DMS53 treated with DMSO at 0.1 percent for 48 hours (cell line): Measurements from ENCODE around the gene SS18L1.

Experiments
- DNase-seq: peaks from one replicate; lab custom pipeline; 2025; ENCODE audit not compliant: unreplicated experiment; lab: John Stamatoyannopoulos, UW

The SS18L1 gene

DNA sequence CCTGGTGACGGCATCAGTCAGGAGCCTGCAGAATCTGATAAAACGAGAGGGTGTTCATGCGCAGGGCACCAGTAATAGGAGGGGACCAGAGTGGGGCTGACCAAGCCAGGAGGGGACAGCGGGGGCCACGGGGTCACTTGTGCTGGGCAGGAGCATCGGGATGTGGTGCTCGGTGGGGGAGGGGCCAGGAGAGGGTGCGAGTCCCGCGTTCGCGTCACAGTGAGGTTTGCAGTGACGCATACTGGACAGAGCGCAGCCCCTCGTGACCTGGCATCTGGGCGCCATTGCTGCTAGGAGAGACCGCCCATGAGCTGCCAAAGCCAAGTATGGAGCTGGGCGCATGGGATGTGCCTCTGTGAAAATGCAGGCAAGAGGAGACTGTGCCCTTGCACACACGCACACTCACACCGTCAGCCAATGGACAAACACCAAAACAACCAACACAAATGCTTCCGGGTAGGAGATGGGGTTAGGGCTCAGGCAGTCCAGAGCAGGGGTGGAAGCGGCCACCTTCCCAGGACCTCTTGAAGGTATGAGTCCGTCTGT lies 25.4 kb downstream of the SS18L1 start:
- DNase-seq: no peak

DNA sequence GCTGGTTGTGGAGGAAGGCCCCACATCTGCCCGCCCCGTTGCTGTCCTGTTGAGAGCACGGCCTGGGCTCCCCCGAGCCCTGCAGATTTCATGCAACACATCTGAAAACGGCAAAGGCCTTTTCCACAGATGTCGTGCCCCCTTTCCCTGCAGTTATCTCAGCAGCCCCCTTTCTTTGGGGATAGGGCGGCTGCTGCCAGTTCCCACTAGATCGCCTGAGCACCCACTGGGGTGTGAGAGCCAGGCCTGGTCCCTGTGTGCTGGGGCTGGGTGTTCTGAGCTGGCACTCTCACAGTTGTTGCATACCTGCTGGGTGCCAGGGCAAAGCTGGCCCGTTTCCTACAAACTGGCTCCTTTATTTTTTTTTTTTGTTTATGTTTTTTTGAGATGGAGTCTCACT lies 27.0 kb downstream of the SS18L1 start:
- DNase-seq: no peak

DNA sequence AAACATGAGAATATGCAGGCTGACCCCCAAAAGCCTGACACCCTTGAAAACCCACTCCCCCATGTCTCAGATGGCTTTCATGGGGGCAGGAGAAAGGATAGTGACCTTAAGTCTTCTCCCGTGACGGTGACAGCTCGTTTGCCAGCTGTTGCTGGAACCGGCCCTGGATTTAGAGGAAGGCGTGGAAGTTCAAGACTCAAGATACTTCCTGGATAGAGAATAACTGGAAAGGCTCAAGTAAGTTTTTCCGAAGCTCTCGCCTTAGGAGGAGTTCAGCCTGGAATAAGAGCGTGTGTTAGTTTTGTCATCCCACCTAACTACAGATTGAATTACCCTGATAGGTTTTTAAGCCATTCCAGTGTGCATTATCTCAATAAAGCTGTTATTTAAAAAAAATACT lies 27.7 kb downstream of the SS18L1 start:
- no peak for DNase-seq

DNA sequence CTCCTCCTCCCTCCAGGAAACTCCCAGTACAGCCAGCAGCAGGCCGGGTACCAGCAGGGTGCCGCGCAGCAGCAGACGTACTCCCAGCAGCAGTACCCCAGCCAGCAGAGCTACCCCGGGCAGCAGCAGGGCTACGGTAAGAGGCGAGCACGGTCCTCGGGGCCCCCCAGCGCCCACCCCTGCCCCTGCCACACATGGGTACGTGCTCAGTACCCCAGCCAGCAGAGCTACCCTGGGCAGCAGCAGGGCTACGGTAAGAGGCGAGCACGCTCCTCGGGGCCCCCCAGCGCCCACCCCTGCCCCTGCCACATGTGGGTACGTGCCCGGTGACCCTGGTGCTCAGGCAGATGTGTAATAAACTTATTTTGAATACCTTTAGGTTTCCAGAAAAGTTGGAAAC lies 29.1 kb downstream of the SS18L1 start:
- no peak for DNase-seq

DNA sequence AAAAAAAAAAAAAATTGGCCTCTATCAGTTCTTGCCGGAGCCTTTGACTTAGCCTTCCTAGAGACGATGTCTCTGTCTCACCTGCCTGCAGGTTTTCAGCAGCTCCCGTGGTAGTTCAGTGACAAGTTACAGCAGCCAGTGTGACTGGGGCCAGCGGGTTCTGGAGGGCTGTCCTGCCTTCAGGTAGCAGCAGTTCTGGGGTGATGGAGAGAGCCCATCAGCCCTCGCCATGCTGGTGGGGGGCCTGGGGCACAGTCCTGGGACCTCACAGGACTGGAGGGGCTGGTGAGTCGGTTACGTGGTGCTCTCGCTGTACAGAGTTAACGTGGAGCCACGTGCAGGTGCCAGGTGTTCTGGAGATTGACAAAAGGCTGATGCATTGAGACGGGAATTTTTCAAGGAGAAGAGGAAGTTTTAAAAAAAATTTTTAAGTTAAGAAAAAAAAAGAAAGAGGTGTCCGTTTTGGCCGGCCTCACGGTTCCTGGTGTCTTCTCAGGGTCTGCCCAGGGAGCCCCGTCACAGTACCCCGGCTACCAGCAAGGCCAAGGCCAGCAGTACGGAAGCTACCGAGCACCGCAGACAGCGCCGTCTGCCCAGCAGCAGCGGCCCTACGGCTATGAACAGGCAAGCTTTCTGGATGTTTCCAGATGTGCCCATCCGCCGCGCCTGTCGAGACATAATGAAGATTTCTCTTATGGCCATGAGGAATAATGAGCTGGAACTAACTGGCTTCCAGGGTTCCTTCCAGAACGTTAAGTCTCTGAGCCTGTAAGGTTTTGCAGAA lies 30.6 kb downstream of the SS18L1 start:
- DNase-seq: no peak

DNA sequence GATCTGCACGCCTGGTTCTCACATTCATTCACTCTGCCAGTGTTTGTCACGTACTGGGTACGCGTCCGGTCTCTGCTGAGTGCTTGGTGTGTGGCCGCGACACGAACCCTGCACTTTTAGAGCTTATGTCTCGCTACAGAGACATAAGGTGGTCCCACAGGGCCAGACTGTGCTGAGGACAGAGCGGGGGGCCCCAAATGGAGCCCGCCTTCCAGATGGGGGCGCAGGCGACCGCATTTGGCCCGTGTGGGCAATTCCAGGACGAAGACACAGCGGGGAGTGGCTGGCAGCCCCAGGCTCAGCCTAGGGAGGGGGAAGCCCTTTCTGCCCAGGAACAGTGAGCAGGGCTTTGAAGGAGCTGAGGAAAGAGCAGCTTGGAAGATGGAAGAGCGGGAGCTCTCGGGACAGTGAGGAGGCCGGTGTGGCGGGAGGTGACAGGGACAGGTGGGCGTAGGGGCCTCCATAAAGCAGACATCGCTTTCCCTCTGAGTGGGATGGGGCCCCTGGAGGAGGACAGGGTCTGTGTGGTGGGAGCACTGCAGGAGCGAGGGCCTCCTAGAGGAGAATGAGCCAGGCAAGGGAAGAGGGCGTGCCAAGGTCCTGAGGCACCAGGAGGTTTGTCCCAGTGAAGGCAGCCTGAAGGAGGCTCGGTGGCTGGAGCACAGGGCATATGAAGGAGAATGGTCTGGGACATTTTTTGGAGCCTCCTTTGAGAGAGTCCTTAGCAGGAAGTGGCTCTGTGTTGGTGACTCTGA lies 31.5 kb downstream of the SS18L1 start:
- no peak for DNase-seq

DNA sequence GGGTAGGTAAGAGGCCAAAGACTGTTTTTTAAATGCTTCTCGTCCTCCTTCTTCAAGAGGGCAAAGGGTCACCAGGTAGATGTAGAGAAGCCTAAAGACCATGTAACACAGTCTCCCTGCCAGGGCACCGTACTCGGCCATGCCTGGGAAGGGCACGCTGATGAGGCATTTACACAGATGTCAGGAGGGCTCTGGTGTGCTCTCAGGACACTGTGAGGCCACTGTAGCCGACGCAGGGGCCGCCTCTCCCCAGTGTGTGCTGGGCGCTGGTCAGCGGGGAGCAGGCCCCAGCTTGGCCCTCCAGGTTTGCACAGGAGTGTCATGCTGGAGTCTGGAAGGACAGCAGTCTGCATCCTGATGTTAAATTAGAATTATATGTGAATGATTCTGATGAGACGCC lies 32.1 kb downstream of the SS18L1 start:
- DNase-seq: no peak

DNA sequence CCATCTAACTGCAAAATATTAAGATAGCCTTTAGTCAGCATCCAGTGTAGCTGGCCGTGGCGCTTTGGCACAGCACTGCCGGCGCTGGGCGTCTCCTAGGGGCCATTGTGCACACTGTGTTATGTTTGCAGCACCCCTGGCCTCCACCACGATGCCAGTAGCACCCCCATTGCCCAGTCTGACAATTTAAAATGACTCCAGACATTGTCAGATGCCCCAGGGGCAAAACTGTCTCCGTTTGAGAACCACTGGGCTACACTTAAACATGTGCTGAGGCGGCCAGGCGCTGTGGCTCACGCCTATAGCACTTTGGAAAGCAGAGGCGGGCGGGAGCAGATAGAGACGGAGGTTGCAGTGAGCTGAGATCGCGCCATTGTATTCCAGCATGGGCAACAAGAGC lies 33.3 kb downstream of the SS18L1 start:
- DNase-seq: no peak

DNA sequence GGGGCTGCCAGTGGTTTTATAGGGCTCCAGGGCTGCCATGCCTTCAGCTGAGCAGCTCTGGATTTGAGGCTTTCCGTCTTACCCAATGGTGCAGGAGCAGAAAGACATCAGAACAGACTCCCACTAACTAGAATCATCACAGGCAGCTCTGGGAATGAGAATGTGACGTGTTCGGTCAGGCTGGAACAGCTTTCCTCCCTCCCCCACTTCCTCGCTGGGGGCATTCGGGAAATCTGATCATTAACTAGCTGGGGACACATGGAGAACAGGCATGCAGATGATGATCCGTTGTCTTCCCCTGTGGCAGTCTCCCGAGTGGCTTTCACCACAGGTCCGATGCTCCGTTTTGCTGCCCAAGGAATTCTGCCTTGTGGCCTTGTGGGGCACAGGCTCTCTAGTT lies 33.7 kb downstream of the SS18L1 start:
- no peak for DNase-seq

DNA sequence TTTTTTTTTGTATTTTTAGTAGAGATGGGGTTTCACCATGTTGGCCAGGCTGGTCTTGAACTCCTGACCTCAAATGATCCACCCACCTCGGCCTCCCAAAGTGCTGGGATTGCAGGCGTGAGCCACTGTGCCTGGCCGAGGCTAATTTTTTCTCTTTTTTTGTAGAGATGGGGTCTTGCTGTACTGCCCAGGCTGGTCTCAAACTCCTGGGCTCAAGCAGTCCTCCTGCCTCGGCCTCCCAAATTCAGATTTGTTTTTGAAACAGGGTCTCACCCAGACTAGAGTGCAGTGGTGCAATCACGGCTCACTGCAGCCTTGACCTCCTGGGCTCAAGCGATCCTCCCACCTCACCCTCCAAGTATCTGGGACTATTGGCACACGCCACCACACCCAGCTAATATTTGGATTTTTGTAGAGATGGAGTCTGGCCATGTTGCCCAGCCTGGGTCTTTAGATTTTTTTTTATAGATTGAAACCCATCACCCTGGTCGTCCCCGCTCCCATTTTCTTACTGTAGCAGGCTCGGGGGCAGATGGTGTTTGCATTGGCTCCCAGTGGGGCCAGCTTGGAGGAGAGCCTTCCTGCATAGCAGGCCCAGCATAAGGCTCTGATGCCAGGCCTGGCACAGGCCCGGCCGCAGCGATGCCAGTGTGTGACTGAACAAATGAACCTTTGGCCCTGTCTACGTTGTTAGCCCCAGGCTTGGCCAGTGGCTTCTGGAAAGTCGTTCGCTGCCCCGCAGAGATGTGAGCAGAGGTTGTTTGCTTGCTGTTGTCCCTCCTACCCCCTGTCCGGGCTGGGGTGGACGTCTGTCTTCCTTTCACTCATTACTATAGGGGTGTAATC lies 35.0 kb downstream of the SS18L1 start:
- DNase-seq: no peak

DNA sequence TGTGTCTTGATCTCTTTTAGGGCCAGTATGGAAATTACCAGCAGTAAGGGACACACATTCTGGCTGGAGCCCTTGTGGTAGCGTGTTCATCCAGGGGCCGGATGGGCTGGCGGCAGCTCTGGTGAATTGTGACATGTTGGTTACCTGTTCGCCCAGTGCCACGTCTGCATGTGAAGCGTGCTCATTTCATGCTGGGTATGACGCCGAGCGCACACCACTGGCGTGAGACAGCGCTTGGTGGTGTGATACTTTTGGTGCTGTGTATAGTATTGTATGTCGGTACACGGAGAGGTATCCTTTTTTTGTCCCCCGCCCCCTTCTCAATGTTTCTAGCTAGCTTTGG lies 35.6 kb downstream of the SS18L1 start:
- no peak for DNase-seq

DNA sequence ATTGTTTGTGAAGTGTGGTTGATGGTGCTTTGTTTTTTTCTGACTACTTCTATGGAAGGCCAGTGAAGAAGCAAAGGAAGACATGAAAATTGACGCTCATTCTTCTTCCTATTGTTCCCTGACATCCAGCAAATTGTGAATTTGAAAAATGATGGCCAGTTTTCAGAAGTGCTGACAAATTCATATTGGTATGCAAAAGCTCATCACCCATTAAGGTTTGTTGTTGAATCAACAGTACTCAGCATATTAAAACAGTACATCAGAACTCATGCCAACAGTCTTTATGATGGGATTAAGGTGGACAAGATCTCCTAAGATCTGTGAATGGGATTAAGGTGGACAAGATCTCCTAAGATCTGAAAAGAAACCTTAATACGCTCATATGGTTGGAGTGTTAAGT lies 38.2 kb downstream of the SS18L1 start:
- no peak for DNase-seq

DNA sequence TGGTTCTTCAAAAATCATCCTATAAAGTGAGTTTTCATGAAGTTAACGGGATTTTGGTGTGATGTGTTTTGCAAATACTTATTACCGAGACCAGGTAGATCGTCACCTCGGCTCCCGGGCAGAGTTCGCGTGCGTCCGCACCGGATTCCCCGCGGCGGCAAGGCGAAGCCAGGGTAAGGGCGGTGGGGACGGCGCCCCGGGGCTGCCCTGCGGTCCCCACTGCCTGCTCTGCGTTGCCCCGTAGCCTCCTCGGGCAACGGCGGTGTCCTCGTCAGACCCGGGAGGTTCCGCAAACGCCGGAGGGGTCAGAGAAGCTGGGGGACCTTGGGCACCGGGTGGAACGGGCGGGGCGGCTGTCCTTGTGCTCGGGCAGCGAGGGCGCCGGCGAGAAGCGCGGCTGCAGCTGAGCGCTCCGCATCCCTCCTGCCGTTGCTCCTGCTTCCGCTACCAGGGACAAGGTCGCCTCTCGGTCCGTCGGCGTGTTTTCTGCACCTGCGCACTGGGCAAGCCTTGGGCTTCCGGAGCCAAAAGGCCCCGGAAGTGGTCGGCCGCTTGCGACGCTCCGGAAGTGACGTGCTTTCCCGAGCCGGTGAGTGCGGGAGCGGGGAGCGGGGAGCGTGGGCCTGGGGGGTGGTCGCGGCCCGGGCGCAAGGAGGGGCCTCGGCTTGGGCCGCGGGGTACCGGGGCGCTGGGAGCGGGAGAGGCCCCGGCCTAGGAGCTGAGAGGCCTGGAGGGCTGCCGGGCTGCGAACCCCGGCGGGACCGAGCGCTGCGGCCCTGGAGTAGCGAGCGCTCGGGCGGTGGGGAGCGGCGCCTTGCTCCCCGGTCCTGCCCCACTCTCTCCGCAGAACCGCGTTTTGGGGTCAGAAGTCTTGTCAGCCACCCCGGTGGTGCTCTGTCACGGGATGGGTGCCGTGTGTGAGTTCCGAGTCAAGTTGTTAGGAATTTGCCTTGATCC lies 39.2 kb downstream of the SS18L1 start, which contains the start of gene MTG2:
Gene MTG2 (plus strand): TSS at position 560 of the 957 bp plus-strand sequence. CDS start 10,393 bp downstream, outside the sequence.
- DNase-seq: peak; percentile 86

DNA sequence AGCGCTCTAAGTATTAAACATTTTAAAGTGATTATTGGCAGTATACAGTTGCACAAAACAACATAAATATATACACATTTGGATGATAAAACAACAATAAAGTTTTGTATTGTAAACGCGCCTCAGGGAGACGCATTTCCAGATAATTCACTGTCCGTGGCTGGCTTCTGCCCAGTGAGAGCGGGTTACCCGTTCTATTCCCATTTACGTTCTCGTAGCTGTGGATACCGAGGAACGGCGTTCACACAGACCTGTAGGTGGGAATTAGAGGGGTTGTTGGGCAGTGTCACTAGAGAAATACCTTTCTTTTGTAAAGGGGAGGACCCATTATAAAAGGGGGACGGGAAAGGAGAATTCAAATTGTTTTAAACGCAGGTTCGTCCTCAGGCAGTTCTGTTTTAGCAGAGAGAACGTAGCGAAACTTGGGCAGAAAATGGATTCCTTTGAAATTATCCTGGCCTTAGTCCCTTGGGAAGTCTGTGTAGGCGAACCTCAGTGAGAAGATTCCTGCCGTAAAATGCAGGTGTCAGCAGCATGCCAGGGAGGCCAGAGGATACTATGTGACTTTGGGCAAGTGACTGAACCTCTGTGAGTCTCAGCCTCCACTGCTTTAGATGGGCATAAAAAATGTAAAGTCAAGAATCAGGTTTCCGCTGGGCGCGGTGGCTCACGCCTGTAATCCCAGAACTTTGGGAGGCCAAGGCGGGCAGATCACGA lies 40.0 kb downstream of the SS18L1 start:
- DNase-seq: no peak

DNA sequence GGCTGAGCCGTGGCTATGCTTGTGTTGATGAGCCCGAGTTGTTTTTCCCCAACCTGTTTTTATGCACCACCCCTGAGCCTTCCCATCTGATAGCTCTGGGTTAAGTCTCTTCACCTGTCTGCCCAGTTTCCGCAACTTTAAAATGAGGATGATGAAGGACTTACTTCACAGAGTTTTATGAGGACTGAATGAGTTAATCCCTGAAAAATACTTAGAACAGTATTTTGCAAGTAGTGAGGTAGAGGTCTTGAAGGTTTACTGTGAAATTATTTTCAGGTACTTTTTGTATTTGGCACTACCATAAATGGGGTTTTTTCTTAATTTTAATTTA lies 42.5 kb downstream of the SS18L1 start:
- no peak for DNase-seq

DNA sequence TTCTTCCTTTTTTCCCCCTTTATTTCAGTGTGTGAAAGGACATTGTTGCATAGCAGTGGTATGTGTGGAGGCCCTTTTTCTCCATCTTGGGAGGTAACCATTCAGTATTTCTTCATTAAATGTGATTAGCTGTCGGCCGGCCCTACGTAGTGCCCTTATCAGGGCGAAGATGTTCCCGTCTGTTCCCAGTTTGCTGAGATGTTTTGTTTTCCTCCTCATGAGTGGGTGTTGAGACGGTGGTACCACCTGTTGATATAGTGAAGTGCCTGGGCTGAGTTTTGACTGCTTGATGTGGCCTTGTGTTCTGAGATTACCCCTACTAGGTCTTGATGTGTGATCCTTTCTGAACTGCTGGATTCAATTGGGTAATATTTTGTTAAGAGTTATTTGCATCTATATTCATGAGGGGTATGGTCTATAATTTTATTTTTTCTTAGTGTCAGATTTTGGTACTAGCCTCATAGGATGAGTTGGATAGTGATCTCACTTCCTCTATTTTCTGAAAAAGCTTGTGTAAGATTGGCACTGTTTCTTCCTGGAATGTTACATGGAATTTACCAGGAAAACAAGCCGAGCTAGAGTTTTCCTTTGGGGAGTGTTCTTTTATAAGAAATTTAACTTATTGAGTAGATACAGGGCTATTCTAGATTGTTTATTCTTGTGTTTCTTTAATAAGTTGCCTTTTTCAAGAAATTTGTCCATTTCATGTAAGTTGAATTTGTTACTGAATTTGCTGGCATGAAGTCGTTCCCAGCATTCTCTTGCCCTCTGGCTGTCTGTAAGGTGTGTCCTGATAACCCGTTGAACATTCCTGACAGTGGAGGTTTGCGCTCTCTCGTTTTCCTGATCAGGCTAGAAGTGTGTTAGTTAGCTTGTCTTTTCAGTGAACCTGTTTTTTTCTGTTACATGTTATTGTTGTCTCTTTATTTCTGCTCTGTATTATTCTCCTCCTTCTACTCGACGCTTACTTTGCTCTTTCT lies 43.6 kb downstream of the SS18L1 start:
- no peak for DNase-seq

DNA sequence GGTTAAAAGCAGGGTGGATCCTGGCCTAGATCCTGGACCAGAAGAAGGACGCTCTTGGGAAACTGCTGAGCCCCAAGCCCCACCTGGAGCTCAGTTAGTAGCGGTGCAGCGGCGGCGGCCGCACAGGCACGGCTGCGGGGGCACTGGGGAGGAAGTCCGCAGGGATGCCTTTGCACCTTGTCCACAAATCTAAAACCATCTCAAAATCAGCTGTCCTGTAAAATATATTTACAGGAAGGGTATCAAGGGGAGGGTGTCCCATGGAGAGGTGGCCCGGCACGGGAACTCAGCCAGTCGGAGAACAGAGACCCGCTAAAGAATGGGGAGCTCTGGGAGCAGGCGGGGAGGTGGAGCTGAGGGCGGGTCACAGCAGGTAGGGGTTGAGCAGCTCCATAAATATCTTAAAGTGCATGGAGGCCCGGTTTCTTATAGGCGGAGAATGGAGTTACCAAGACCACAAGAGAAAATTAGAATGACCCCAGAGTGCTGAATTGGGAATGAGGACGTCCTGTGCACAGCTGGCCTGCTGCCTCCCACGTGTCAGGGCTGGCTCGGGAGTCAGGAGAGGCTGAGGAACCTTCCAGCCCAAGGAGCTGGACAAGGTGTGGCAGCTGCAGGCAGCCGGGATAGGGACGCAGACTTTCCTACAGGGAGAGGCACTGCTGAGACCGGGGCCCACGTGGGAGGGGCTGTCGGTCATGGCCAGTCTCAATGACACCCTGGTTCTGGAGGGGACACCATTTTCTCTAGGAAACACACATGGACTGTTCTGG lies 47.3 kb downstream of the SS18L1 start:
- DNase-seq: no peak
